Endodermal cell (in vitro differentiated cells): ENCODE data around the gene ASXL2. TPM values are rescaled to one million over a fixed set of nuclear protein-coding genes. Genes with fewer than 3 reads are reported as not detected.

Experiments
- DNase-seq: peaks from one replicate; pipeline ENCODE4 v3.0.0-alpha.2; 2017
- H3K27ac ChIP-seq: 2 replicates; pipeline ENCODE4 v1.5.1; 2013; ENCODE audit warnings: mild to moderate bottlenecking, low read depth, low read length, moderate library complexity
- H3K27me3 ChIP-seq: 2 replicates; pipeline ENCODE4 v1.6.1; 2013; ENCODE audit warnings: mild to moderate bottlenecking, low read length, moderate library complexity; ENCODE audit not compliant: insufficient read depth, control insufficient read depth, poor library complexity, severe bottlenecking
- H3K36me3 ChIP-seq: 2 replicates; pipeline ENCODE4 v1.7.0; 2013; ENCODE audit warnings: mild to moderate bottlenecking, low read length, moderate library complexity; ENCODE audit not compliant: control insufficient read depth, insufficient read depth
- H3K4me1 ChIP-seq: one replicate; pipeline ENCODE4 v1.7.0; 2013; ENCODE audit warnings: low read length; ENCODE audit not compliant: control insufficient read depth, insufficient read depth
- H3K4me3 ChIP-seq: 2 replicates; pipeline ENCODE4 v1.5.1; 2013; ENCODE audit warnings: mild to moderate bottlenecking, low read length, moderate library complexity
- H3K9ac ChIP-seq: 2 replicates; pipeline ENCODE4 v1.6.1; 2013; ENCODE audit warnings: mild to moderate bottlenecking, low read length, moderate library complexity; ENCODE audit not compliant: poor library complexity, severe bottlenecking; ENCODE audit errors: extremely low read depth
- H3K9me3 ChIP-seq: 2 replicates; pipeline ENCODE4 v1.6.1; 2013; ENCODE audit warnings: mild to moderate bottlenecking, low read length, moderate library complexity; ENCODE audit not compliant: control insufficient read depth
- H3K27ac Mint-ChIP-seq: 2 replicates; pipeline ENCODE4 v1.8.0; 2020; ENCODE audit warnings: mixed read lengths
- H3K27me3 Mint-ChIP-seq: 2 replicates; pipeline ENCODE4 v1.8.0; 2021; ENCODE audit warnings: mild to moderate bottlenecking, mixed read lengths; ENCODE audit not compliant: insufficient read depth
- H3K36me3 Mint-ChIP-seq: 2 replicates; pipeline ENCODE4 v1.8.0; 2020; ENCODE audit warnings: low read depth, mixed read lengths
- H3K4me1 Mint-ChIP-seq: 2 replicates; pipeline ENCODE4 v1.8.0; 2020; ENCODE audit warnings: mixed read lengths
- H3K4me3 Mint-ChIP-seq: 2 replicates; pipeline ENCODE4 v1.8.0; 2020; ENCODE audit warnings: mild to moderate bottlenecking, moderate library complexity, mixed read lengths
- H3K9me3 Mint-ChIP-seq: 2 replicates; pipeline ENCODE4 v1.8.0; 2020; ENCODE audit warnings: mild to moderate bottlenecking, mixed read lengths
- CTCF ChIP-seq: fragments of 200-600 bp; sonication (generic); conservative IDR thresholded peaks from 2 replicates; pipeline ENCODE4 v1.5.0; 2021; ENCODE audit warnings: antibody characterized with exemption, mild to moderate bottlenecking
- WGBS, 2 experiments: methylation state at CpG; one replicate each; pipeline versions ENCODE4 v1.1.5 to v1.1.7; 2013; ENCODE audit warnings: missing lambda C conversion rate in 2 of 2, mixed read lengths in 1 of 2; ENCODE audit not compliant: insufficient coverage in 1 of 2, insufficient read length in 1 of 2; 5-methylcytosine and 5-hydroxymethylcytosine counted together
- total RNA-seq, 2 donors: library from RNA; stranded (reverse); fragmentation: NEBNext Ultra II Directional in 1 of 2; extraction: Animal tissue kit (Norgen Biotek cat#: 25700) in 1 of 2; gene quantifications; 2 replicates in 1 of 2; 3 replicates in 1 of 2; pipeline ENCODE4 v1.2.1, GENCODE V29; 2021

The ASXL2 gene
- total RNA-seq, 2 donors from 2014 or later = 33.2 to 41.7 TPM

- Mint-ChIP-seq H3K27me3 (no peaks in the 10 kb centered on the region), H3K27ac (no peak overlapping the region), H3K4me3 (no peak overlapping the region), H3K4me1 (no peaks in the 10 kb centered on the region), H3K9me3 (peaks cover 9% of the 10 kb centered on the region), H3K36me3 (no peaks in the 10 kb centered on the region)
- Histone ChIP-seq H3K9me3 (no peaks in the 10 kb centered on the region), H3K36me3 (no peaks in the 10 kb centered on the region), H3K4me3 (no peak overlapping the region), H3K27ac (no peak overlapping the region), H3K4me1 (peaks cover 6% of the 10 kb centered on the region), H3K9ac (no peak overlapping the region), H3K27me3 (peaks cover 12% of the 10 kb centered on the region)
- no peak for DNase-seq
- TF ChIP-seq CTCF = peak; percentile 85
- 56 to 73% methylated on average over 2 to 6 of the region's 6 CpGs for WGBS, 2 experiments
These were observed 178.0 kb downstream of the ASXL2 start for GRCh38 chr2:25700221-25700660.

- WGBS, 2 experiments = 89 to 93% methylated on average over 7 of the region's 7 CpGs
- Histone ChIP-seq H3K4me1 (peaks cover 6% of the 10 kb centered on the region), H3K27me3 (peaks cover 12% of the 10 kb centered on the region), H3K9me3 (no peaks in the 10 kb centered on the region), H3K9ac (no peak overlapping the region), H3K27ac (no peak overlapping the region), H3K4me3 (no peak overlapping the region), H3K36me3 (no peaks in the 10 kb centered on the region)
- Mint-ChIP-seq H3K27me3 (no peaks in the 10 kb centered on the region), H3K27ac (no peak overlapping the region), H3K9me3 (peaks cover 2% of the 10 kb centered on the region), H3K4me1 (no peaks in the 10 kb centered on the region), H3K4me3 (no peak overlapping the region), H3K36me3 (no peaks in the 10 kb centered on the region)
- TF ChIP-seq CTCF = no peak
- DNase-seq = no peak
These were observed 179.1 kb downstream of the ASXL2 start for GRCh38 chr2:25699216-25699615.

- no peak for DNase-seq
- H3K27ac ChIP-seq = no peak overlapping the region
- H3K4me1 ChIP-seq = peaks cover 6% of the 10 kb centered on the region
- no peak overlapping the region for H3K9ac ChIP-seq
- peaks cover under 1% of the 10 kb centered on the region for H3K9me3 Mint-ChIP-seq
- no peaks in the 10 kb centered on the region for H3K27me3 Mint-ChIP-seq
- no peak overlapping the region for H3K27ac Mint-ChIP-seq
- no peak for TF ChIP-seq CTCF
- H3K36me3 ChIP-seq = no peaks in the 10 kb centered on the region
- H3K4me1 Mint-ChIP-seq = no peaks in the 10 kb centered on the region
- H3K4me3 ChIP-seq = no peak overlapping the region
- no peak overlapping the region for H3K4me3 Mint-ChIP-seq
- H3K27me3 ChIP-seq = peaks cover 12% of the 10 kb centered on the region
- H3K9me3 ChIP-seq = no peaks in the 10 kb centered on the region
- no peaks in the 10 kb centered on the region for H3K36me3 Mint-ChIP-seq
These were observed 179.5 kb downstream of the ASXL2 start for GRCh38 chr2:25698752-25699151.
